ENCODE measurements around the gene FKBP3.
"Not testable (repeated sequence)": the region's sequence is repeated elsewhere in the genome, so short reads cannot be mapped to it uniquely, and the experiment has no call there.

FKBP3 gene

DNA sequence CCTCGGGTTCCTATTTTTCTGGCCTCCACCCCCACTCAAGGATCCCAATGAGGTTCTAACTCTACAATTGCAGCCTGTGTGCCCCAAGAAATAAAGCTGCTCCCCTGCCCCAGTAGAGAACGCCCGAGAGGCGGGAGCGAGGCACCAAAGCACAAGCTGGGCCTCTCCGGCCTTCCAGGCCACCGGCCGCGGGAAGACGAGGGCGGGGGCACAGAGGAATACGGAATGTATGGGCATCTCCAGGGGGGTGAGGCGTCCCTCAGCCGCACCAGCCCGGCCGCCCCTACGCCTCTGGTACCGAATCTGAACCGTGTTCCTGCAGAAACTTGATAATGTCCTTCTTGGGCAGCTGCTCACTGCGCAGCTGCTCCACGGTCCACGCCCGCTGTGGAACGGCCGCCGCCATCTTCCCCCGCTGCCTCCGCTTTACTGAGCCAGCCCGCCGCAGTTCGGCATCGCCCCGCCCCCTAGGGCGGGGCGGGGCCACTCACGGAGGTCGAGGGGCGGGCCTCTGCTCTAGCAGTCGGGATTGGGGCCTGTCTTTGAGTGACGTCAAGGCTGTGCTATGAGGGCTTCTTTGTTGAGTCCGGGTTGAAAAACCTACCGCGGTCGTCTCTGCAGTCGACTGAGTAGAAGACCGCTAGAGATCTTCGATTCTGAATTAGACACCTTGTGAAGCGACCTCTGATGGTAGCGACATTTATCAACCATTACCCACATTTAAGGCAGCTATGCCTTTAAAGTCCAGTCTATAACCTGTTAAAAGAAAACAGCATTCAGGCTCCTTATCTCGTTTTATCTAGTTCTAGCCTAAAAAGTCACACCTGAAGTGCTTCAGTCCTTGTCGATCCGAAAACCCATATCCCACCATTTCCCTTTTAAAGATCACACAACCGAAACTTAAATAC is at the start of gene FKBP3:
Gene FKBP3 (minus strand): TSS at position 431 of the 908 bp plus-strand sequence. CDS start 25 bp downstream, at position 406.
- peak; percentile 95 for DNase-seq (ENCODE audit: low spot score)

DNA sequence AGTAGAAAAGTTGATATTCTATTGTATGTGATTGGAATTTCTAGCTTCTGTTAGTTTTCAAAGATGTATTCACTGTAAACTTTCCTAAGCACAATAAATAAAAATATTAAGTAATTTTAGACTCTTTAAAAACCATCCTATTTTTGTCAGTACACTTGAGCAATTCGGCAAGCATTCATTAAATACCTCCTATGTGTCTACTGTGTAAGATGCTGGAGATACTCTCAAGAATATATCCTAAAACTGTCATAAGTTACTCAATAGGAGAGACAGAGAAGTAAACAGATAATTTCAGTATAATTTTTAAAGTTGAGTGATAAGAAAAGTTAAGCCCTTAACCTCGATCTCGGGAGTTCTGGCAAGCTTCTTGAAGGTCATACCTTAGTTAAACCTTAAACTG is 47.5 kb upstream of the FKBP3 start:
- no peak for DNase-seq (ENCODE audit: low spot score)

DNA sequence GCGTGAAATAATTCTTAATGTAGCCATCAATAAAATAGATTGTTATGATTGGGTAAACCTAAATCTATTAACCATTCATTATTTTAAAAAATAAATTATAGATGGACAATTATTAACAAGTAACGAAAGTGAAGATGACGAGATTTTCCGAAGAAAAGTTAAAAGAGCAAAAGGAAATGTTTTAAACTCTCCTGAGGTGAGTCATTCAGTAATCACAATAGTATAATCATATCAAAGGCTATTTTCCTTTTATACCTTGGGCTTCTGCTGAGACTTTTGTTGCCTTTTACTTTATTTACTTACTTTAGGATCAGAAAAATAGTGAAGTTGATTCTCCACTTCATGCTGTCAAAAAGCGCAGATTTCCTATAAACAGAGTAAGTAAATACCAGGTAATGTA is 47.0 kb upstream of the FKBP3 start:
- DNase-seq (ENCODE audit: low spot score), result no peak

DNA sequence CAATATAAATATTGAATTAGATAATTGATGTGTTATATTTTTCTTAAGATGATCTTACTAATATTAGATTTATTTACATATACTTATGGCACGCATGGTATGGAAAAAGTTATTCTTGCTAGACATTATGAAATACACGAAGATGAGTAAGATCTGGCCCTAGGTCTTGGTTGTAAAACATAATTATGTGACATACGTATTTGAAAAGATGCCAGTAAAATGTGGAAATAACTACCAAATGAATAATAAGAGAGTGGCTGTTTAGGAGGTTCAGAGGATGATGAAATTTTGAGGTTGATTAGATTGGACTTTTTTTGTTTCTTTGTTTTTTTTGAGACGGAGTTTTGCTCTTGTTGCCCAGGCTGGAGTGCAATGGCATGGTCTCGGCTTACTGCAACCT is 42.8 kb upstream of the FKBP3 start:
- DNase-seq (ENCODE audit: low spot score), result peak; percentile 43

DNA sequence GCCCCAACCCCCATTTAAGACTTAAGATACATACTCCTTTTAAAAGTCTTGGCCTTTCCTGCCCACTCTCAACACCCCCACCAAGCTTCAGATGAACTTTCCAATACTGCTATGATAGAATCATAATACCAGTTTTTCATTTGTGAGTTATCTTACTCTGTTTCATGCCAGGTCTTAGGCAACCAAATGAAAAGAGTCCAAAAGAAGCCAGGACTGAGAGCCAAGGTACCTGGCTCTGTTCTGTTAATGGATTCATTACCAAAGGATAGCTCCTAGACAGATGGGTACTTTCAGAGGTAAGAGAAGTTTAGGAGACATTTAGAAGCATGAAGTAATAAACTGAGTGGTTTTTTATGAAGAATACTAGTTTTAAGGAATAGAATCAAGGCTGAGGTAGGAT is 35.6 kb upstream of the FKBP3 start:
- no peak for DNase-seq (ENCODE audit: low spot score)

DNA sequence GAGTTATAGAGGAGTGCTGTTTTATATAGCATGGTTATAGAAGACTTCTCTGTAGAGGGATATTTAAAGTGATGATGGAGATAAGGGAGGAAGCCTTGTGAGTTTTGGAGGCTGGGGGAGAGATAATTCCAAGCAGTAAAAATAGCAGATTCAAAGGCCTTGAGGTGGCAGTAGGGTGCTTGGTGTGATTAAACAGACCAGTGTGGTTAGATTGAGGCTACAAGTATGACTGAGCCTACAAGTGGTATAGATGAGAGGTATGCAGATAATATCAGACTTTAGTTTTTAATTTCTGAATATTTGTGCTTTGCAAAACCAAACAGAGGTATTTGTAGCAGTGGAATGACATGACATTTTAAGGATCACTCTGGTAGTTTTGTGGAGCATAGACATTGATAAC is 21.8 kb upstream of the FKBP3 start:
- no peak for DNase-seq (ENCODE audit: low spot score)

DNA sequence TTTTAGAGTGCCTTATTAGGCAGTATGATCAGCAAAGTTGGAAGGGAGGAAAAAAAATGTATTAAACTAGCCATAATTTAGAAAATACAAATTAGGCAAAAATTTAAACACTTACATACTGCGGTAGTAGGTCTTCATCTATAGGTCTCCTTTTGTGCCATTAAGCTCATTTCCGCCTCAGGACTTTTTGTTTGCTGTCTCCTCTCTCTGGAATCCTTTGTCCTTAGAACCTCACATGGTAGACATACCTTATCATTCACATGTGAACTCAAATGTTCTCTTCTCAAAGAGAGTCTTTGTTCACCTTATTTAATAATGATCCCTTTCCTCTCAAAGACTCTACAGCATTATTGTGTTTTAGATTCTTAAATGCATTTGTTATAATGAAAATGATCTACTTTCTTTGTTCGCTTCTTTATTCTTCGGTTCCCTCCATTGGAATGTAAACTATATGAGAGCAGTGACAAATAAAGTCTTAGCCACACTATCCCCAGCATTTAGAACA is 16.2 kb upstream of the FKBP3 start:
- no peak for DNase-seq (ENCODE audit: low spot score)

DNA sequence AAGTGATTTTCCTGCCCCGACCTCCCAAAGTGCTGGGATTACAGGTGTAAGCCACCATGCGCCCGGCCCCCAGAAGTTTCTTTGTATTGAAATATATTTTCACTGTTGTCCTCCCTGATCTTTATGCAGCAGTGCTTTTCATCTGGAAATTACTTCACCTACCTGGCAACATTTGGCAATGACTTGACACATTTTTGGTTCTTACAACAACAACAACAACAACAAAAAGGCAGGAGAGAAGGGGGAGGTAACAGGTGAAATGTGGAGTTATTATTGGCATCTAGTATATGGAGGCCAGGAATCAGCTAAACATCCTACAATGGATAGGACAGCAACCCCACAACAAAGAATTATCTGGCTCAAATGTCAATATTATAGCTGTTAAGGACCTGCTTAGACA is 15.3 kb upstream of the FKBP3 start:
- no peak for DNase-seq (ENCODE audit: low spot score)

DNA sequence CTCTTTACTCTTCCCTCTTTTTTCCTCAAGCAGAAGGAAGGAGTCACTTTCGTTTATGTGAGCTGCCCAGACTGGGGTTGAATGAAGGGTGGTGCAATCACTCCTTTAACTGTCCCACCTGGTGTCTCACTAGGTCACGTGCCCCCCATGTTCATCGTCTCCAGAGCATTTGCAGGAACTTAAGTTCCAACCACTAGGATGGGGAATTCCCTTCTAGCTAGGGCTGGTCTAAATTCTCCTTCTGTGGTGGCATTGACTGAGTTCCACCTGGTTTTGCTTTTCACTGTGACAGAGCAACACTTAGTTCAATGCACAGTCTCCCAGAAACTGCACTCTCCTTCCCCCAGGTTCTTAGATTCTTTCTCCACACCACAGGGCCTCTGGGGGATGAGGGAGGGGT is 10.9 kb upstream of the FKBP3 start:
- DNase-seq (ENCODE audit: low spot score), result no peak

DNA sequence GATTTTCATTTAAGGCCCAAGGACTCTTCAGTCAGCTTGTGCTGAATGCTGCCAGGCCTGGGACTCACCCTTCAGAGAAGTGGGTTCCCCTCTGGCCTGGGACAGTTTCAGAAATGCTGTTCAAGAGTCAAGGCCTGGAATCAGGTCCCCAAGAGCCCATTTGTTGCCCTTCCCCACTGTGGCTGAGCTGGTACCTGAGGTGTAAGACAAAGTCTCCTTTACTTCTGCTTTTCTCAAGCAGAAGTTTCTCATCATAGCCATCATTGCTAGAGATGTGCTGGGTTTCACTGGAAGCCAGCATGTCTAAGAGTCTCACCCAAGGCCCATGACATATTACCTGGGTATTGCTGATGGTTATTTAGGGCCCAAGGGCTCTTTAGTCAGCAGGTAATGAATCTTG is 10.4 kb upstream of the FKBP3 start:
- no peak for DNase-seq (ENCODE audit: low spot score)

DNA sequence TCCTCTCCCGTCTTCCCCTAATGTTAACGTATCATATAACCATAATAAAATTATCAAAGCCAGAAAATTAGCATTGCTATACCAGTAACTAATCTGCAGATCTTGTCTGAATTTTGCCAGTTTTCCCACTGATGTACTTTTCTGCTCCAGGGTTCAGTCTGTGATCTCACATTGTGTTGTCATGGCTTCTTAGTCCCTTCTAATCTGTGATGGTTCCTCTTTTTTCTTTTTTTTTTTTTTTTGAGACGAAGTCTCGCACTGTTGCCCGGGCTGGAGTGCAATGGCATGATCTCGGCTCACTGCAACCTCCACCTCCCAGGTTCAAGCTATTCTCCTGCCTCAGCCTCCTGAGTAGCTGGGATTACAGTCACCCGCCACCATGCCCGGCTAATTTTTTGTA is 7.8 kb upstream of the FKBP3 start:
- not testable (repeated sequence) for DNase-seq (ENCODE audit: low spot score)

DNA sequence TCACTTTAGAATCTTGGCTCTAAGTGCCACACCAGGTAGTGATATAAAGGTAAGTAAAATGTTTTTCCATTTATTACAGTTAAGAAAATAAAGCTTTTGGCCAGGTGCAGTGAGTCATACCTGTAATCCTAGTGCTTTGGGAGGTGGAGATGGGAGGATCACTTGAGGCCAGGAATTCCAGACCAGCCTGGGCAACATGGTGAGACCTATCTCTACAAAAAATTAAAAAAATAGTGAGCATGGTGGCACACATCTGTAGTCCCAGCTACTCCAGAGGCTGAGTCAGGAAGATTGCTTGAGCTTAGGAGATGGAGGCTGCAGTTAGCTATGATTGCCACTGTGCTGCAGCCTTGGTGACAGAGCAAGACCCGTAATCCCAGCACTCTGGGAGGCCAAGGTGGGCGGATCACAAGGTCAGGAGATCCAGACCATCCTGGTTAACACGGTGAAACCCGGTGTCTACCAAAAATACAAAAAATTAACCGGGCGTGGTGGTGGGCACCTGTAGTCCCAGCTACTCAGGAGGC is 6.4 kb upstream of the FKBP3 start:
- DNase-seq (ENCODE audit: low spot score), result no peak

DNA sequence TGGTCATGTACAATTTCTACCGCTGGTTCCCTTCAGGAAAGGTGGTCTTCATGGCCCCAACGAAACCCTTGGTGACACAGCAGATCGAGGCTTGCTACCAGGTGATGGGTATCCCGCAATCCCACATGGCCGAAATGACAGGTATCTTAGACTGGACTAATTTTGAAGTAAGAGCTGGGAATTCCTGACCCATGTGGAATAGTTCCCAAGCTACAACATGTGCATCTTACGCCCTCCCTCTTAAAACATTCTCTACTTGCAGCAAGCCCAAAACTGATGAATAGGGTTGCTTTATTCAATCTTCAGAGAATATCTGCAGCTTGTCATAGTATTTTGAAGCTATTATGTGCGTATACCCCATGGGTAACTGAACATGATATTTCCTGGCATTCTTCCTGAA is 2.1 kb upstream of the FKBP3 start:
- no peak for DNase-seq (ENCODE audit: low spot score)

DNA sequence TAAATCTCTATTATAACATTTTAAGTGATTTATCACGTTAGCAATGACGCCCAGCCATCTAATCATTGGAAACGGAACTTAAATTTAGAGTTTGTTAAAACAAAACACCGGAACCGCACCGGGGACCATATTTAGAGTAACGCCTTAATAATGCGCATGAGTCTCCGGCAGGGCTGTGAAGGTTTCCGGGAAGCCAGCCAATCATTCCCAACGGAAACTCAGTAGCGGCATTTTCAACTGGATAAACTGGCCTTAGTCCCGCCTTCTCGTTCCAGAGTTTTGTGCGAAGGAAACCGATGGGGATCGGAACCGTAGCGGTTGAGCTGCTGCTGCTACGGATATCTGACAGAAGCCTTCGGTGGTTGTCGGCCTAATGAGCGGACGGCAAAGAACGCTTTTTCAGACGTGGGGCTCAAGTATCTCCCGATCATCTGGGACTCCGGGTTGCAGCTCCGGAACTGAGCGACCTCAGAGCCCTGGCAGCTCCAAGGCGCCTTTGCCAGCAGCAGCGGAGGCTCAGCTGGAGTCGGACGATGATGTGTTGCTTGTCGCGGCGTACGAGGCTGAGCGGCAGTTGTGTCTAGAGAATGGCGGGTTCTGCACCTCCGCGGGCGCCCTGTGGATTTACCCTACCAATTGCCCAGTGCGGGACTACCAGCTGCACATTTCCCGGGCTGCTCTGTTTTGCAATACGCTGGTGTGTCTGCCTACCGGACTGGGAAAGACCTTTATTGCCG is 1.5 kb upstream of the FKBP3 start, which contains the start of gene FANCM:
Gene FANCM (plus strand): TSS at position 272 of the 737 bp plus-strand sequence. CDS start 102 bp downstream, at position 374.
- DNase-seq (ENCODE audit: low spot score), result peak; percentile 93

DNA sequence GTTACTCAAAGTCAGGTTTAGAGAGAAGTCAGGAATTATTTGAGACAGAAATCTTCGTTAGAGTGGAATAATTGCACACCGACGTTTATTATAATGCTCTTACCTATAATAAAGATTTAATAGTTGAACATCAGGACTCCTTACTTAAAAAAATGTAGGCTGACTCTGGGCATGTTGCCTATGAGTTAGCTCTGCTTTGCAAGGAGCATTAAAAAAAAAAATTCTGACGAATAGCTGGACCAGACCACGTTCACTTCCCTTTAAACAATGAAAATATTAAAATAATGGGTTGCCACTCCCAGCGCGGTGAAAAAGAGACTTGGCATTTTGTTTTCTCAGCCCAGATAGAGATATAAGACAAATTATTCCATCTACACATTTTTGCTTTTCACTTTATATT is 875 bp upstream of the FKBP3 start:
- no peak for DNase-seq (ENCODE audit: low spot score)

DNA sequence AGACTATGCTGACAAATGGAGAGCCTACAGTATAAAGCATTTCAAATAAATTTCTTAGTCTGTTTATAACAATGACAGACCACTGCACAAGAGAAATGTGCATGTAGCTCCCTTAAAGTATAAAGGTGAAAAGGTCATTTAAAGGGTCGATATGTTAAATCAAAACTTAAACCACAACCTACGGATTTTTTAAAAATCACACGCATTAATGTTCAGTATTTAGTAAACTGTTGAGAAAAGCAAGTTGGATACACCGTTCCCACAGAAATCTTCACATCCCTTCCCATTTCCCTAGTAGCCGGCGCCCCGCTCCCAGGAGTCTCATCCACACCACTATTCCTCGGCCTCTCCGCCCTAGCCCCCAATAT is 614 bp downstream of the FKBP3 start:
- no peak for DNase-seq (ENCODE audit: low spot score)

DNA sequence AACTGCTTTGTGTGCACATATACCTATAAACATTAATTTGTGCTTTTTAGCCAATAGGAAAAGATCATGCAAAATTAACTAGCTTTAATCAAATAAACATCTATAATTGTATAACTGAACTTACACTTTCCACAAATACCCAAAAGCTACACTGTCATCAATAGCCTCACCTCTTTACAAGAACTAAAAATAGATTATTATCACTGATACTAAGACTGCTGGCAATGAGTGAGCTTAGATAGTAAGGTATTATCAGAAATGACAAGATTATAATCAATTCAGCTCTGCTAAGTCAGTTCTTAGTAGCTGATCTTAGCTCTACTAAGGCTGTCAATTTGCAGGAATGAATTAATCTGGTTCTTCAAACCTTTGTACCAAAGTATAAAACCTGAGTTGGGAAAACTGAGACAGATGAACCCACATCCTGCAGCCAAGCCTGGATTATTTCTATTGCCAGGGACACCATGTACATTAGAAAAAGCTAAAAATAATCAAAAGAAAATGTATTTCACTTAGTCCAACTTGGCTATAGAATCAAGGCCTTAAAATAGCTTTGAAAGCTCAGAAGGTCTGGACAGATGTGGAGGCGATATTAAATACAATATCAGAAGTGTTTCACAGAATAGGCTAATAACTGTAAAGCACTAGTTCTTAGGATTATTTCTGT is 5.2 kb downstream of the FKBP3 start:
- no peak for DNase-seq (ENCODE audit: low spot score)

DNA sequence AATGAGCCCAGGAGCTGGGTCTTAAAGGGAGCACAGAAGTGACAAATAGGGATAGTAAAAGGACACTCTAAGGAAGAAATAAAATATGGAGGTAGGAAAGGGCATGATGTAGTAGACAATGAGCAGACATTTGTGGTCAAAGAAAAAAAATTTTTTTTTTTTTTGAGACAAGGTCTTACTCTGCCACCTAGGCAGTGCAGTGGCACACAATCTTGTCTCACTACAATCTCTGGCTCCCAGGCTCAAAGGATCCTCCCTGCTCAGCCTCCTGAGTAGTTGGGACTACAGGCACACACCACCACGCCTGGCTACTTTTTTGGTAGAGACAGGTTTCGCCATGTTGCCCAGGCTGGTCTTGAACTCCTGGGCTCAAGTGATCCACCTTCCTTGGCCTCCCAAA is 8.5 kb downstream of the FKBP3 start:
- no peak for DNase-seq (ENCODE audit: low spot score)

DNA sequence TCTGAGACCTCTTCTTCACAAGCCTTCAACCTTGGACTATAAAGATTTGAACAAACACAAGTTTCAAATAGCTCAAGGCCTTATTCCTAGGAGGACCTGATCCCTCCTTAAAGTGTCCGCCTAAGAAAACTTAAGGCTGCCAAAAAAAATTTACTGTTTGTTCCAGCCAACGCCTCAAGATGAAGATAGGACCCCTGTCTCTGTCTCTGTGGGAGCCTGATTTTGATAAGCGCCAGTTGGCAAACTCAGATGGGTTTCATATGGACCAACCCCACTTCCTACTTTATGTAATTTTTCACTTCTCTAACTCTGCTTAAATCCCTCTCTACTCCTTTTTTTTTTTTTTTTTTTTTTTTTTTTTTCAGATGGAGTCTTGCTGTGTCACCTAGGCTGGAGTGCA is 11.0 kb downstream of the FKBP3 start:
- no peak for DNase-seq (ENCODE audit: low spot score)

DNA sequence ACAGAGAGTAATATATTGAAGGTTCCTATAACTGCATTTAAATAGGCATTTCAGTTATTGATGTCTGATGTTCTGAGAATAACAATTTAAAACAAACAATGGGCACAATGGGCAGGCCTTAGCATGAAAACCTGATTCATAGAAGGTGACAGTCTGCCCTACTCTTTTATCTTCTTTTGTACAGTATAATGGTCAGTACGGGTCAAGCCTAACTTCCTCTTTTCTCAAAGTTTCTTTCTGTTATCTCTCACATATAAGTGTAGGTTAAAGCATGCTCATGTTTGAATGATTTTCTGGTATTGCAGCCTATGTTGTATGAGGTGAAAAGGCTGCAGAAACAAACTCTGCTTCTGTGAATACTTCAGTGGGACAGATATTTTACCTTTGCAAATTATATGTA is 14.2 kb downstream of the FKBP3 start:
- no peak for DNase-seq (ENCODE audit: low spot score)

DNA sequence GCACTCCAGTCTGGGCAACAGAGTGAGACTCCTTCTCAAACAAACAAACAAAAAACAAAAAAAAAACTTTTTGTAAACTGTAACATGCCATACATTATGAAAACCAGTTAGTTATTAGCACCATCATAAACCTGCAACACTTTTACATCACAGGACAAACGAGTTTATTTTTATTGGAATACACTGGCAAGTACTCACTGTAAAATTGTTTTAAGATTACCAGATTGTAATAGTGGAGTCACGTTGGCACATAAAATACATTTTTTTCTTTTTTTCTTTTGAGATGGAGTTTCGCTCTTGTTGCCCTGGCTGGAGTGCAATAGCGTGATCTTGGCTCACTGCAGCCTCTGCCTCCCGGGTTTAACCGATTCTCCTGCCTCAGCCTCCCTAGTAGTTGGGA is 15.7 kb downstream of the FKBP3 start:
- no peak for DNase-seq (ENCODE audit: low spot score)

DNA sequence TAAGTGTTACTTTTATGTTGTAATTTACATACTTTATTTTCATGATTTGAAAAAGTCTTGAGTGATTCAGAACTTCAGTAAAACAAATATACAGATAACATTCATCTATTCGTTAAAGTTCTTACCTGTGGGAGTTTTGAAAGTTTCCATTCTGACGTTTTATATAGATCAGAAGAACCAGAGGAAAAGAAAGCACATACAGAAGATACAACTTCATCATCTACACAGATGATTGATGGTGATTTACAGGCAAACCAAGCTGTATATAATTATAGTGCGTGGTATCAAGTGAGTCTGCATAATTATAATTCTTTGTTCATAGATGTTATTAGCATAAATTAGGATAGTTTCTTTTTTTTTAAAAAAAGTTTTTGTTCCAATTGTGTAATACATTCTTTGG is 20.0 kb downstream of the FKBP3 start:
- no peak for DNase-seq (ENCODE audit: low spot score)

Measured in hepatic stellate cell (primary cell).